Measurements from ENCODE around the gene UBC.

UBC gene

GRCh38 chr12:124923905-124924734, 9.7 kb upstream of the UBC start (continued):
- TF ChIP-seq ZNF70 (CRISPR knock-in tag; IDR thresholded peaks at IDR 0.05), result no peak
- TF ChIP-seq SNAI2 (CRISPR knock-in tag; IDR thresholded peaks at IDR 0.05), result no peak

GRCh38 chr12:124921200-124922031, 7.0 kb upstream of the UBC start:
- peak; percentile 50 for ATAC-seq
- peak; percentile 32; the same call in 1 of the 2 replicates for TF ChIP-seq SNAI2 (CRISPR knock-in tag; IDR thresholded peaks at IDR 0.05)
- TF ChIP-seq PATZ1 (CRISPR knock-in tag; IDR thresholded peaks at IDR 0.05; ENCODE audit: borderline replicate concordance), result no peak
- TF ChIP-seq TOX (CRISPR knock-in tag; IDR thresholded peaks at IDR 0.05; ENCODE audit: borderline replicate concordance), result no peak
- TF ChIP-seq TCF4 (CRISPR knock-in tag; IDR thresholded peaks at IDR 0.05; ENCODE audit: borderline replicate concordance), result no peak
- no peak for TF ChIP-seq CSRNP3 (CRISPR knock-in tag; IDR thresholded peaks at IDR 0.05)
- TF ChIP-seq ZFP30 (CRISPR knock-in tag; IDR thresholded peaks at IDR 0.05), result no peak
- no peak for TF ChIP-seq ISL1 (CRISPR knock-in tag; IDR thresholded peaks at IDR 0.05)

GRCh38 chr12:124920353-124920935, 6.0 kb upstream of the UBC start:
- ATAC-seq, result no peak
- TF ChIP-seq TOX (CRISPR knock-in tag; IDR thresholded peaks at IDR 0.05; ENCODE audit: borderline replicate concordance) (no peak), TSHZ2 (CRISPR knock-in tag; IDR thresholded peaks at IDR 0.05) (no peak), POU6F1 (CRISPR knock-in tag; IDR thresholded peaks at IDR 0.05; ENCODE audit: borderline replicate concordance, low read depth) (no peak), CSDC2 (CRISPR knock-in tag; IDR thresholded peaks at IDR 0.05) (no peak), PATZ1 (CRISPR knock-in tag; IDR thresholded peaks at IDR 0.05; ENCODE audit: borderline replicate concordance) (no peak)

- ATAC-seq, result no peak
- TF ChIP-seq ZNF565 (CRISPR knock-in tag; conservative IDR thresholded peaks at IDR 0.05; ENCODE audit: low read depth) (no peak), SNAI2 (CRISPR knock-in tag; IDR thresholded peaks at IDR 0.05) (no peak), ZFP3 (CRISPR knock-in tag; IDR thresholded peaks at IDR 0.05) (no peak), TSHZ2 (CRISPR knock-in tag; IDR thresholded peaks at IDR 0.05) (no peak), TCF4 (CRISPR knock-in tag; IDR thresholded peaks at IDR 0.05; ENCODE audit: borderline replicate concordance) (no peak), CSRNP3 (CRISPR knock-in tag; IDR thresholded peaks at IDR 0.05) (no peak)
Measured at GRCh38 chr12:124919521-124920352, 5.3 kb upstream of the UBC start.

Data from SK-N-SH treated with all-trans-retinoic acid at 6 μM for 48 hours (cell line).